Stimulated activated CD8-positive, alpha-beta memory T cell treated with anti-CD3 and anti-CD28 coated beads, Interleukin-4, amount 100 ng/mL, for 4 hours (primary cell): ENCODE results near the gene NRCAM.
A peak's percentile ranks its signal among the peaks of the same experiment; 100 is the strongest.
"Not testable (repeated sequence)": the region's sequence is repeated elsewhere in the genome, so short reads cannot be mapped to it uniquely, and the experiment has no call there.

ENCODE experiments used
- DNase-seq, 2 donors: peaks; one replicate each; pipeline ENCODE4 v3.0.0-alpha.2; 2020; ENCODE audit warnings: low read depth in 2 of 2, low spot score in 1 of 2

NRCAM gene

DNA sequence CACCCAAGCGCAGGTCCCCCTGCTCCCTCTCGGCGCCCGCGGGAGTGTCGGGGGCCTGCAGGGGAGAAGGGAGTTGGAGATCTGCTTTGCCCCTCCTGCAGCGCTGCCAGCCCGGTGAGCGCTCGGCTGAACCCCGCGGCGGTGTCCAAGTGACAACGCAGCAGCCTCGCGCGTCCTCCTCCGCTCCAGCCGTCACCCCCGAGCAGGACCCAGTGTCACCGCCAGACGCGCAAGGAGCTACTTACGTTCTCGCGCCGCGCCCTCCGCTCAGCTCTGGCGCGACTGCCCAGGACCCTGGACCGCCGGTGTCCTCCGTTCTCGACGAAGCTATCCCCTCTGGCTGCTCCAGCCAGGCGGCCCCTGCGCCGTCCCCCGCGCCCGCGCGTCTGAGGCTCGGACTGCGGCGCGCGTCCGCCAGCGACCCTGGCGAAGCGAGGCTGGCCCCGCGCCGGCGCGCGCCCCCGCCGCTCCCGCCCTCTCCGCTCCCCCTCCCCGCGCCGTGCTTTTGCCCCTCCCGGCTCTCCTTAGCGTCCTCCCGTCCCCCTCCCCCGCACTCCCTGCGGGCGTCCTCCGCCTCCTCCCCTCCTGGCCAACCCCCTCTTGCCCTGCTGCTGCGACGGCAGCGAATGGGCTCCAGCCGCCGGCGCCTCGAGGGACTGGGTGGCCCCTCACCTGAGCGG lies at the start of gene NRCAM:
TSS of gene NRCAM (minus strand) at position 439 of the 680 bp plus-strand sequence. CDS start 216,372 bp downstream, outside the sequence.
- DNase-seq, result no peak

DNA sequence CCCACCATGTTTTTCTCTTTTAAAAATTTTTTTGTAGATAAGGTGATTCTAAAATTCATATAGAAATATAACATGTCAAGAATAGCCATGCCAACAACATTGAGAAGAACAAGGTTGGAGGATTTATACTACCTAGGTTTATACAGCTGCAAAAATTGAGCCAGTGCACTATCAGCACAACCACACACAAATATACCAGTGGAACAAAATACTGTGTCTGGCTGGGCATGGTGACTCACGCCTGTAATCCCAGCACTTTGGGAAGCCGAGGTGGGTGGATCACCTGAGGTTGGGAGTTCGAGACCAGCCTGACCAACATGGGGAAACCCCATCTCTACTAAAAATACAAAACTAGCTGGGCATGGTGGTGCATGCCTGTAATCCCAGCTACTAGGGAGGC lies 48.3 kb upstream of the NRCAM start:
- DNase-seq, result not testable (repeated sequence)

DNA sequence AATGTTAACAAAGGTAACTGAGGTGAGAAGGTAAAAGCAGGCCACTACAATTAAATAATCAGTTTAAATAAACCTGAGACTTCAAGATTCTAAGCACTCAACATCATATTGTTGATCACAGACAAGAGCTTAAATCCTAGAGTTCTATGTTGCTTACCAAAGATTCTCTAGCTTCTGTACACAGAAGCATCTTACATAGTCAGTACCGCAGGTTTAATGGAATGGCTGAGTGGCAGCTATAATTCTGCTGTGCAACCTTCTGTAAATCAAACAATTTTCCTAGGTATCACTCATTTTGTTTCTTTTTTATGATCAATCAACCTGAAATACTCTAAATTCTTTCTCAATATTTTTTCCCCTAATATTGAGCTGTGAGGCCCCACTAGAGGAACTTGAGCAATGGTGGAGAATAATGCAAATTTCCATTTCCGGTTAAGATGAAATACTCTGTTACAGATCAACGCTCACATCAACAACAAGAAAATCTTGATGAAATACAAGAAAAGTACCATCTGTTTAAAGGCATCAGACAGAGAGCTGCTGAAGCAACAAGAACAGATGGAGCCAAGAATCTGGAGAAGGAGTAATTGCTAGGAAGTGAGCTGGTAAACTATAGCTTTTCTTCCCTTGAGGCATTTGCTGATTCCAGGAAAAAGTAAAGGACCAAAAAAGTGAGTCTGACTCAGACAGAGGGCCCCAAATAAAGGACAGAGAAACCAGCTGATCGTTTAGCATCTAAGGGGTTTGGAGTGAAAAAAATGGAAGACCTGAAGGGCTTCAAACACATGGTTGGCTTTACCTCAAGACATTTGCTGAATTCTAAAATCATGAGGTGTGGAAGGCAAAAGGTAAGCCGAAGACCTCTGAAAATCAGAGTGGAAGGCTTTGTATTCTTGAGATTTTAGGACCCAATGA lies 47.1 kb upstream of the NRCAM start:
- no peak for DNase-seq

DNA sequence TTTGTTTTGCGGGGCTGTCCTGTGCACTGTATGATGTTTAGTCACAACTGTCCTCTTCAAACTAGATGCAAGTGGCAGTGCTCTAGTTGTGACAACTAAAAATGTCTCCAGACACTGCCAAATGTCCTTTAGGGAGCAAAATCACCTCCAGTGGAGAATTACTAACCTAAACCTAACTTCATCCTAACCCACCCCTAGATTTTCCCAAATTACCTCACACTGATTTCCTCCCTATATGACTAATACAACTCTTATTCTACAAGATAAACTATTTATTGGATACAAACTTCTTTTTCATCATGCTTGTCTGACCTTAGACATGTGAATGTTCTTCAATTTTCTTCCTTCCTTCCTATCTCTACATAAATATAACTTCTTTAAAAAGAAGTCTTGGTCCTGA lies 43.3 kb upstream of the NRCAM start:
- DNase-seq, result no peak

DNA sequence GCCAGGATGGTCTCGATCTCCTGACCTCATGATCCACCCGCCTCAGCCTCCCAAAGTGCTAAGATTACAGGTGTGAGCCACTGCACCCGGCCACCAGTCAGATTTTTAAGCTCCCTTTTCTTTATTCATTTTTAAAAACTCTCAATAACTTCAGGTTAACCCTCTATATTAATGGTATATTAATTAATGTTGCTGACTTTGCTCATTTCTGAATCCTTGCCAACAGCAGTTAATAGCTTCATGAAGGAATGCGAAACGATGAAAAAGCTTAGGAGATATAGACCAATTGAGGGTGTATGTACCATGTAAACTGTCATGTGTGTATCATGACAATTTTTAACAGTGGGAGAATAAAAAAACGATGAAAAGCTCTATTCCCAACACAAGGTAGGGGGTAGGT lies 42.2 kb upstream of the NRCAM start:
- DNase-seq, result no peak

DNA sequence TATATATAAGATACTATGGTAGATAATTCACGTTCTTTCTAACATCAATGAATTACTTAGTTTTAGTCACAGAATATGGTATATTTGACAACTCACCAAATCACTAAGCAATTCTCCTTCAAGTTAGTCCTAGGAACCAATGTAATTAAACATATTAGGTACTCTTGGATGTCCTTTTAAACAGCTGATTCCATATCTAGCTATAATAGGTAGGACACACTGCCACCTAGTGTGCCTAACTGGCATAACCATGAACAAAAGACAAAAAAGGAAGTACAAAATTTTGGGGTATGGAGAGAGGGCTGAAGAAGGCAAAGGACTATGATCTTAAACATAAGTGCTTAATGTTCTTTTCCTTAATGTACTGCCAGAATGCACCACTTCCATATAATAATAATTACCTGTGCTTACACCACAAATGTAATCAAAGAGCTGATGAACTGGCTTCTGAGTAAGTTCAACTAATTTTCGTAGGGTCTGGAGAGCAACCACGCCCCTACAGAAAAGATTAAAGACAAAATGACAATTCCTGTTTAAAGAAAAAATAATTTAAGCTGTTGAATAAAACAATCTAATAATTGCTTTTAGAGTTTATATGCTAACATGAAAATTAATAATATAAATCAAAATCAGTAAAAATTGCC lies 41.0 kb upstream of the NRCAM start:
- peak in 1 of 2 donors; percentile 22 for DNase-seq

DNA sequence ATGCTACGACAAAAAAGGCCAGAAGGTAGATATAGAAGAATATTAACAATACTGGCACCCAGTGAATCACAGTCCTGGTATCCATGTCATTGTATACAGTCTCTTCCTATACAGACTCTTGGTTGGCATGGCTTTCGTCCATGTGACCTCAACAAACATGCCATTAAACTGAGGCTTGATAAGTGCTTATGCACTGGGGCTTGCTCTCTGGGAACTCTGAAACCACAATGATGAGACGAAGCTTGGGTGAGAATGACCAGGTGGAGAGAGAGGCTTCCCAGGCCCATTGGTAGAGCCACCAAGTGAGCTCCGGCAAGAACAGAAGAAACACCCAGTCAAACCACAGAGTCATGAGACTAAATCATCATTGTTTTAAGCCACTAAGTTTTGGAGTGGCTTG lies 36.5 kb upstream of the NRCAM start:
- no peak for DNase-seq

DNA sequence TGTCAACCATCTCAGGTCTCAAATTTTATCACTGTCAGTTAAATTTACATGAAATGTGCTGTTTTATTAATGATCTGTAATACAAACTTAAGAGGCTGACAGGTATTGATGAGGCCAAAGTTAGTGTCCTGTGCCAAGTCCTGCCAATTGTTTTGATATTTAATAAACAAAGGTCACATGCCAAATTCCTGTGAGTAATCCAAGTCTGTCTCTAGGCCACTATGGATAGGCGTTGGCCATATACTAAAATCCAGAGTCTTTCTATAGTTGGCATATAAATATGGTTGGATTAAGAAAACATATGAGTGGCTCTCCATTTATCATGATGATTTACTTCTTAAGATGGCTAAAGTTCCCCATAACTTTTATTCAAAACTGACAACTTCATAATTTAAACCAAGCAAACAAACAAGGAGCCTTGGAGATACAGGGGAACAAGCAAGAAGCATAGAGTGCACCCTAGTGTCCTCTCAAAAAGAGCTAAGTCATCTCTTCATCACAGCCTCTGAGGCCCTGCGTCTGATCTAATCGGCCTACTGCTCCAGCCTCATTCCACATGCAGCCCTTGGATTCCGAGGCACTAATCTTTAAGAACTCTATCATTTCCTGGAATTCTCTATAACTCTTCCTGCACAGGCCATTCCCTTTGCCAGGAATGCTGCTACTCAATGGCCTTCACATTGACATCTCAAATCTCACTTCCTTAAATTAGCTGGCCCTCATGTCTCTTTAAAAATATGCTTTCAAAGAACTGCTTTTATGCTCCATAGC lies 32.7 kb upstream of the NRCAM start:
- no peak for DNase-seq

DNA sequence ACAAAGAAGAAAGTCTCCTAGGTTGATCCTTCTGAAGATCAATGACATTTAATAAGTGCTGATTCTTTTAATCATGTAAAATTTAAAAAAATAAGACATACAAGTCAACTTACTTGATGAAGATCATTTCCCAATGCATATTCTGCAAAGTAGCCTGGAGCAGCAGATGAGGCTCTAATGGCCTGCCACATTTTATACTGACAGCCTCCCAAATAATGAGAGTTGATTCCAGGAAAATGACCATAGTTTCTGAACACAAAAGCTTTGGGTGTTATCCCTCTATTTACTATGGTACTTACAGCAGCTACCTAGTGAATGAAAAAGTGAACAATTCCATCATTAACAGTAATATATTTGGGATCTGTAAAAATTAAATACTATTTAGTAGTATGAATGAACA lies 31.4 kb upstream of the NRCAM start:
- no peak for DNase-seq

DNA sequence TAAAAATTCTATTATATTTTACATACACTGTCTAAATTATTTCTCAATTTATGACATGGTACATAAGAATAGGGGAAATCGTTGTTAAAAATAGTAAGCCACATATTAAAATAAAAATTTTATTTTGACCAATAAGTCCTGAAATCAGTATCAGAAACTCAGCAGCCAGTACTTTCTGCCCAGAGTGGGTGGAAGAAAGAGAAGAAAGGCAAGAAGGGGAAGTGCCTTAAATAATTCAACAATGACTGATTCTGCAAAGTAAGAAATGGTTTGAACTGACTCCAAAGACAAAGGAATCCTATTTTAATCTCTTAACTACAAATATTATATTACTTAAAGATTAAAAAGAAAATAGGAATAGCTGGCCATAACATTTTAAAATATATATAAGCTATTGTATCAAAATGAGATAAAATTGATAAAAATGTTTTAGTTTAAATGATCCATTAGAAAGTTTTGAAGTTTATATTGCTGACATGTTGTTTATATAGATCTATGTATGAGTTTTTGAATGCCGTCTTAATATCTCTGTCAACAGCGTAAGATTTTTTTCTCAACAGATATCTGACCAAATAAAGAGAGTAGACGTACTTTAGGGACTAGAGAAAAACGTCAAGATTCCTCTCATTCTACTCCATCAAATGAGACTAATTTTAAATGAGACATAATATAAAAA lies 30.2 kb upstream of the NRCAM start:
- DNase-seq, result no peak

DNA sequence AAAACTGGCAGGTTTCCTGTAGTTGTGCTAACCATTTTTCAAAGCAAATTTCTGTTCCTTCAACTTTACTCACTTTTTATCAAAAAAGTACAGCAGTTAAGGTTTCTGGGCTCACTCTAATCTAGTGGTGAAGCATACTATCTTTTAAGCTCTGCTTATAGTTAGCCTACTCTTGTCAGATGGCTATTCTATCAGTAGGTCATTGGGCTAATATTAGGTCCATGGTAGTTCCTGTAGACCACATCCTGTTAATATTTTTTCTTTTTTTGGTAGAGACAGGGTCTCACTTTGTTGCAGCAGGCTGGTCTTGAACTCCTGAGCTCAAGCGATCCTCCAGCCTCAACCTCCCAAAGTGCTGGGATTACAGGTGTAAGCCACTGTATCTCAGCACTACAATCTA lies 27.9 kb upstream of the NRCAM start:
- DNase-seq, result no peak

DNA sequence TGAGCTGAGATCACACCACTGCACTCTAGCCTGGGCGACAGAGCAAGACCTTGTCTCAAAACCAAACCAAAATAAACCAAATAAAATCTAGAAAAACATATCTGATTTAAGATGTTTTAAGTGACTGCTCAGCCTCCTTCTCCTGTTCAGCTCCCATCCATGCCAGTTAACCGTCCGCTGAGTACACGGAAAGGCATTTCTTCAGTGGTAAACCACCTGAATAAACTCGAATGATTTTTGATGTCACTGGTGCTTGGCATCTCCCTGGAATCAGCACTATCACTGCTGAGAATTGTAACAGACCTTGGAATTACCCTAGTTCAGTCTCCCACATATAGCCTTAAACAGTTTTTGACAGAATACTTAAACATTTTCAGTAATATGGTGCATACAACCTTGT lies 24.1 kb upstream of the NRCAM start:
- no peak for DNase-seq

DNA sequence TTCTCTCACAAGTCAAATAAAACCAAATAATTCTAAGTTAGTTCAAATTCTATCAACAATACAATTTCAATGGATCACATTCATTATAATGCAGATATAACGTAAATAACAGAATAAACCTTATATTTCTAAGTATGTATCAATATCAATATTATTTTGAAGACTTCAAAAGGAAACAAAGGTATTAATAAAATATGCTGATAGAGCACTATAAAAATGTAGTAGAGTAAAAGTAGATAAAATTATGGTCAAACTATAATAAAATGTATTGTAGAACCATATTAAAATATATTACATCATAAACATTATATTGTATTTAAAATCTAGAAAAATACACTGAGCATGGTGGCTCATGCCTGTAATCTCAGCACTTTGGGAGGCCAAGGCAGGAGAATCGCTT lies 23.5 kb upstream of the NRCAM start:
- DNase-seq, result no peak

DNA sequence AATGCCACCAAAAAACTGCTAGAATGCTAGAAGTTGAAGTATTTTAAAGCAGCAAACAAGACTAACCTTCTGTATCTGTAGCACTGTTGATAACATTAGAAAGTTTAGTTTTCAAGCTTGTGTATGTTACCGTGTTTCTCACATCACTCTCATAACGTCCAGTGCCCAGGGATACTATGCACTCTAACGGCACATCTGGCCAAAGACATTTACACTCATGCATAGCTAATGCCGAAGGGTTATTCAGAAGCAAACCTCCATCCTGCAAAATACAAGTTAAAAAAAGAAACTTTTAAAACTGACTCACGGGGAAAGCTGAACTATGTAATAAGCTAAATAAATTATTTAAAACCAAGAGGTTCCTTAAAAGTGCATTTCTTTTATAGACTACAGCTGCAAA lies 22.9 kb upstream of the NRCAM start:
- no peak for DNase-seq

DNA sequence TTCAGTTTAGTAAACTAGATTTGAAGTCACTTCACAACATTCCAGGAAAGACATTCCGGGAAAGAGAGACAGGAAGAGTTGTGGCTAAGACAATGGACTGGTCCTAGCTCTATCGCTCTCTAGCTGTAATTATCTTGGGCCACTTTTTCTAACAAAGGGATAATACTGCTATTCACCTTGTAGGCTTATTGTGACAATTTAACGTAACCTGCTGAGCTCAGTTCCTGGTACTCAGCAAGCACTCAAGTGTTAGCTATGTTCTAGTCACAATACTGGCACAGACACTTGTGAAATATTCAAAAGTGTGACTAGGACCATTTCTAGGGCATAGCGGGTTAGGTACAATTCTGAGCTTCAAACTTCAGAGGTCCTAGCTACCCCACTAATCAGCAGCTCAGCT lies 12.0 kb upstream of the NRCAM start:
- no peak for DNase-seq

DNA sequence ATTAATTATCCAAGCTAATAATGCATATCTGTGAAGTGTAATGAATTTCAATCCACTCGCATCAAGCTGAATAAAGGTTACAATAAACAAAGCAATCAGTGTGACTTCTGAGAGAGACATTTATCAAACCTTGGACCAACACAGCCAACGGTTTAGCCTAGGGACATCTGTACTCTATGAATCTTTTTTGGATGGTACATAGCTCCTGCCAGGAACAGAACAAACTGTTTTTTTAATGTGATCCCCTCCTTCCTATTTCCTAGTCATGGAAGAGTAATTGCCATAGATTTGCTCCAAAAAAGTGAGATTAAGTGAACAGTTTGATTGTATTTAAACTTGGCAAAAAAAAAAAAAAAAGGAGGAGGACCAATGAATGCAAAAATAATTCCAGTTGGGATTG lies 11.2 kb upstream of the NRCAM start:
- DNase-seq, result no peak

DNA sequence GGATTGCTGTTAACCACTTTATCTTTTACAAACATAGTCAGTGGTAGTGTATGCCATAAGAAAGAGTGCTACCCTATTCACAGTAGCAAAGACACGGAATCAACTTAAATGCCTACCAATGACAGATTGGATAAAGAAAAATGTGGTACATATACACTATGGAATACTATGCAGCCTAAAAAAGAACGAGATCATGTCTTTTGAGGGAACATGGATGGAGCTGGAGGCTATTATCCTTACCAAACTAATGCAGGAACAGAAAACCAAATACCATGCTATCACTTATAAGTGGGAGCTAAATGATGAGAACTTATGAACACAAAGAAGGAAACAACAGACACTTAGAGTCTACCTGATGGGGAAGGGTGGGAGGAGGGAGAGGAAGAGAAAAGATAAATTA lies 10.1 kb upstream of the NRCAM start:
- not testable (repeated sequence) for DNase-seq

DNA sequence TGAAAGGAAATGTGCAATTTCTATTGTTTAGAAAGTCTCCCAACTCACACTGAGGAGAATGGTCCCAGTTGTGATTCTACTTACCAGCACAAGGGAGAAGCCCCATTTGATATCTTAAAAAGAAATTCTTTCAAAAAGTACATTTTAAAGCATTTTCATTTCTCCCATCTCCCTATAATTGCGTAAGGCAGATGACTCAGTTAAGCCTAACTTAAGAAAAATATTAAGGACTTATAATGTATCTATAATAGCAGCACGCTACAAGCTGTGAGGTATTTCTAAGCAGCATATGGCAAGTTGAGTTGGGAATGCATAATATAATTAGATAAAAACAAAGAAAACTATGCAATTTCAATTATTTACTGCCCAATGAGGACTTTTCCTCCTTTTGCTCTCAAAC lies 8.5 kb upstream of the NRCAM start:
- no peak for DNase-seq

DNA sequence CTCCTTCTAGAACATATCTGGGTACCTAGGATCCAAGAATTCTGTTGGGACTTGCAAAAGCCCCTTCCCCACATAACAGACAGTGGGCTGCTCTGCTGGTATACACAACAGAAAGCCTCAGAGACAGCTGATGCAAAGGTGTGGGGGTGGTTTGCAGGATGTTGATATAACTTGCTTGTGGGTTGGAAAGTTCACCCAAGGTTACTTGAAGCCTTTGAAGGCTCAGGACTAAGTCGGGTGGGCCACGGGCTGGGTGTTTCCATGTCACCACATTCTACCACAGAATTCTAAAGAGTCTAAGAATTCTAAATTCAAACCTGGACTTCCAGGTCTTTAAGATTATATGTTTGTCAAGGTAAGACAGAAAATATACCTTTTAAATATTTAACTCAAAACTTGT lies 7.4 kb upstream of the NRCAM start:
- no peak for DNase-seq

DNA sequence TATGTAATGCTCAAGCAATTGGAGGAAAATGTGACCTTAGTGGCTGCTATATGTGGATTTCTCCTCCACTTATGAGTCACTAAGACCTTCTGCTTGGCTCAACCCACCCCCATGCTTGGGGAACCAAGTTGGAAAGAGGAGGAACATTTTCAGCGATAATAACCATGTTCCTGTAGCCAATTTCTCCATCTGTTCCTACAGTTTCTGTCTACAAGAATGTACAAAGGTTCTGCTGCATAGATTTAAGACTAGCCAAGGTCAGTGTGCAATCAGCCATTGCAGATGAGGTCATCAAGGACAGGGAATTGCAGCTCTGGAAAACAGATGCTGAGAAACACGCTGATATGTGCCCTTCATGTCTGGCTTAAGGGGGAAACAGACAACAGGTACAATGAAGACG lies 5.6 kb upstream of the NRCAM start:
- no peak for DNase-seq

DNA sequence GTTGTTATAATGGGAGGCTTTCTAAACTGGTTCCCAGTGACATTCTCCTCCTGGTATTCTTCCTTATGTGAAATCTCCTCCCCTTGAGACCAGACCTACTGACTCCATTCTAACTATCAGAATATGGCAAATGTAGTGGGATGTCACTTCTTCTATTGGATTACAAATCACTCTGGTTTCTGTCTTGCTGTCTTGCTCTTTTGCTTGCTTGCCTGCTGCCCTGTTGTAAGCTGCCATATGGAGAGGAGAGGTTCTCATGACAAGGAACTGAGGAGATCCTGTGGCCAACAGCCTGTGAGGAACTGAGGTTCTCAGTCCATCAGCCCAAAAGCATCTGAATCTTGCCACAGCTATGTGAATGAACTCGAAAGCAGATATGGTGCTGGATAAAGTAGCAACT lies 4.7 kb upstream of the NRCAM start:
- no peak for DNase-seq
